DOHH2 (cell line): ENCODE data around the gene HES6.

ENCODE experiments used
- H3F3A ChIP-seq: fragments of 200-600 bp; sonication (generic), shearing (Covaris generic); 2 replicates; pipeline ENCODE4 v1.6.0; 2016; ENCODE audit warnings: antibody characterized with exemption, mild to moderate bottlenecking; ENCODE audit not compliant: control insufficient read depth, insufficient read depth
- H3K27ac ChIP-seq: fragments of 200-600 bp; sonication (generic); 2 replicates; pipeline ENCODE4 v1.5.1; 2014; ENCODE audit warnings: low read depth, mild to moderate bottlenecking, low read length, moderate library complexity
- H3K27me3 ChIP-seq: fragments of 200-600 bp; sonication (generic); 2 replicates; pipeline ENCODE4 v1.6.1; 2014; ENCODE audit warnings: mild to moderate bottlenecking, low read length, mixed read lengths; ENCODE audit not compliant: control insufficient read depth
- H3K36me3 ChIP-seq: fragments of 200-600 bp; sonication (generic); 2 replicates; pipeline ENCODE4 v1.6.1; 2014; ENCODE audit warnings: mild to moderate bottlenecking, low read length, moderate library complexity, mixed read lengths; ENCODE audit not compliant: control insufficient read depth
- H3K4me1 ChIP-seq: fragments of 200-600 bp; sonication (generic); 2 replicates; pipeline ENCODE4 v1.6.1; 2014; ENCODE audit warnings: mild to moderate bottlenecking, low read length, mixed read lengths; ENCODE audit not compliant: control insufficient read depth
- H3K4me2 ChIP-seq: fragments of 200-600 bp; sonication (generic); 2 replicates; pipeline ENCODE4 v1.6.0; 2014; ENCODE audit warnings: mild to moderate bottlenecking, low read length, moderate library complexity
- H3K4me3 ChIP-seq: fragments of 200-600 bp; sonication (generic); 2 replicates; pipeline ENCODE4 v1.5.1; 2014; ENCODE audit warnings: mild to moderate bottlenecking, low read length, mixed read lengths
- H3K79me2 ChIP-seq: fragments of 200-600 bp; sonication (generic); 2 replicates; pipeline ENCODE4 v1.6.1; 2014; ENCODE audit warnings: mild to moderate bottlenecking, low read length, mixed read lengths; ENCODE audit not compliant: control insufficient read depth
- H3K9me2 ChIP-seq: fragments of 200-600 bp; sonication (generic); replicated peaks from 2 replicates; pipeline ENCODE4 v1.6.1; 2014; ENCODE audit warnings: mild to moderate bottlenecking, low read length, mixed read lengths; ENCODE audit not compliant: control insufficient read depth
- H3K9me3 ChIP-seq: fragments of 200-600 bp; sonication (generic); 2 replicates; pipeline ENCODE4 v1.6.1; 2014; ENCODE audit warnings: antibody characterized with exemption, low read length, mixed read lengths; ENCODE audit not compliant: control insufficient read depth, insufficient read depth
- H4K20me1 ChIP-seq: fragments of 200-600 bp; sonication (generic); 2 replicates; pipeline ENCODE4 v1.6.0; 2014; ENCODE audit warnings: low read depth, mild to moderate bottlenecking, antibody characterized with exemption, low read length, moderate library complexity; ENCODE audit not compliant: control insufficient read depth, insufficient read depth
- EZH2phosphoT487 ChIP-seq: fragments of 200-600 bp; sonication (generic); IDR thresholded peaks from 2 replicates; pipeline ENCODE4 v1.6.1; 2017; ENCODE audit warnings: borderline replicate concordance, mild to moderate bottlenecking, antibody characterized with exemption, low read length, moderate library complexity, mixed read lengths
- TF ChIP-seq, protein P1 (sequence below): fragments of 200-600 bp; sonication (generic); IDR thresholded peaks from one replicate; pipeline ENCODE4 v1.5.1; 2014; ENCODE audit warnings: antibody characterized with exemption, mild to moderate bottlenecking, low read depth, low read length; ENCODE audit not compliant: poor library complexity, severe bottlenecking

Gene HES6

GRCh38 chr2:238252766-238253630, 13.2 kb upstream of the HES6 start:
- Histone ChIP-seq H3K27ac (no peak overlapping the region), H3F3A (no peaks in the 10 kb centered on the region), H3K9me2 (no peaks in the 10 kb centered on the region), H4K20me1 (no peaks in the 10 kb centered on the region), H3K9me3 (no peaks in the 10 kb centered on the region), H3K36me3 (peaks cover 53% of the 10 kb centered on the region), H3K79me2 (no peaks in the 10 kb centered on the region), H3K4me2 (no peak overlapping the region), H3K27me3 (no peaks in the 10 kb centered on the region), H3K4me3 (no peak overlapping the region), H3K4me1 (no peaks in the 10 kb centered on the region)
- TF ChIP-seq, protein P1, sequence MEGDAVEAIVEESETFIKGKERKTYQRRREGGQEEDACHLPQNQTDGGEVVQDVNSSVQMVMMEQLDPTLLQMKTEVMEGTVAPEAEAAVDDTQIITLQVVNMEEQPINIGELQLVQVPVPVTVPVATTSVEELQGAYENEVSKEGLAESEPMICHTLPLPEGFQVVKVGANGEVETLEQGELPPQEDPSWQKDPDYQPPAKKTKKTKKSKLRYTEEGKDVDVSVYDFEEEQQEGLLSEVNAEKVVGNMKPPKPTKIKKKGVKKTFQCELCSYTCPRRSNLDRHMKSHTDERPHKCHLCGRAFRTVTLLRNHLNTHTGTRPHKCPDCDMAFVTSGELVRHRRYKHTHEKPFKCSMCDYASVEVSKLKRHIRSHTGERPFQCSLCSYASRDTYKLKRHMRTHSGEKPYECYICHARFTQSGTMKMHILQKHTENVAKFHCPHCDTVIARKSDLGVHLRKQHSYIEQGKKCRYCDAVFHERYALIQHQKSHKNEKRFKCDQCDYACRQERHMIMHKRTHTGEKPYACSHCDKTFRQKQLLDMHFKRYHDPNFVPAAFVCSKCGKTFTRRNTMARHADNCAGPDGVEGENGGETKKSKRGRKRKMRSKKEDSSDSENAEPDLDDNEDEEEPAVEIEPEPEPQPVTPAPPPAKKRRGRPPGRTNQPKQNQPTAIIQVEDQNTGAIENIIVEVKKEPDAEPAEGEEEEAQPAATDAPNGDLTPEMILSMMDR = no peak
- TF ChIP-seq EZH2phosphoT487 = no peak

- Histone ChIP-seq H4K20me1 (no peaks in the 10 kb centered on the region), H3K27me3 (no peaks in the 10 kb centered on the region), H3K4me2 (no peak overlapping the region), H3K9me2 (no peaks in the 10 kb centered on the region), H3K4me3 (no peak overlapping the region), H3K79me2 (no peaks in the 10 kb centered on the region), H3F3A (no peaks in the 10 kb centered on the region), H3K36me3 (peaks cover 55% of the 10 kb centered on the region), H3K9me3 (no peaks in the 10 kb centered on the region), H3K27ac (no peak overlapping the region), H3K4me1 (no peaks in the 10 kb centered on the region)
- TF ChIP-seq, protein P1 = no peak
- no peak for TF ChIP-seq EZH2phosphoT487
These were observed 12.1 kb upstream of the HES6 start for GRCh38 chr2:238251986-238252385.

- Histone ChIP-seq H3F3A (no peaks in the 10 kb centered on the region), H3K4me3 (no peak overlapping the region), H3K4me2 (no peak overlapping the region), H3K9me2 (no peaks in the 10 kb centered on the region), H3K27me3 (no peaks in the 10 kb centered on the region), H3K36me3 (peaks cover 50% of the 10 kb centered on the region), H4K20me1 (no peaks in the 10 kb centered on the region), H3K4me1 (no peaks in the 10 kb centered on the region), H3K79me2 (no peaks in the 10 kb centered on the region), H3K9me3 (no peaks in the 10 kb centered on the region), H3K27ac (no peak overlapping the region)
- no peak for TF ChIP-seq EZH2phosphoT487
- TF ChIP-seq, protein P1 = no peak
These were observed 11.5 kb upstream of the HES6 start for GRCh38 chr2:238251331-238251730.
